HEK293T (cell line): ENCODE measurements around the gene CBARP.

ENCODE experiments used
- ARNT ChIP-seq: fragments of 450-650 bp; IDR thresholded peaks from 2 replicates; pipeline ENCODE4 v1.6.1; 2017; ENCODE audit warnings: mild to moderate bottlenecking
- ELF4 ChIP-seq: fragments of 450-650 bp; IDR thresholded peaks from 2 replicates; pipeline ENCODE4 v1.6.1; 2017; ENCODE audit warnings: antibody characterized with exemption
- FOXK2 ChIP-seq: fragments of 450-650 bp; IDR thresholded peaks from 2 replicates; pipeline ENCODE4 v1.6.1; 2016; ENCODE audit warnings: mild to moderate bottlenecking
- SP1 ChIP-seq: fragments of 450-650 bp; IDR thresholded peaks from 2 replicates; pipeline ENCODE4 v1.6.1; 2017
- SUZ12 ChIP-seq: fragments of 450-650 bp; IDR thresholded peaks from 2 replicates; pipeline ENCODE4 v1.6.1; 2016; ENCODE audit warnings: mild to moderate bottlenecking
- TF ChIP-seq, protein P1 (sequence below): fragments of 450-650 bp; IDR thresholded peaks from 2 replicates; pipeline ENCODE4 v1.6.1; 2016

DNA sequence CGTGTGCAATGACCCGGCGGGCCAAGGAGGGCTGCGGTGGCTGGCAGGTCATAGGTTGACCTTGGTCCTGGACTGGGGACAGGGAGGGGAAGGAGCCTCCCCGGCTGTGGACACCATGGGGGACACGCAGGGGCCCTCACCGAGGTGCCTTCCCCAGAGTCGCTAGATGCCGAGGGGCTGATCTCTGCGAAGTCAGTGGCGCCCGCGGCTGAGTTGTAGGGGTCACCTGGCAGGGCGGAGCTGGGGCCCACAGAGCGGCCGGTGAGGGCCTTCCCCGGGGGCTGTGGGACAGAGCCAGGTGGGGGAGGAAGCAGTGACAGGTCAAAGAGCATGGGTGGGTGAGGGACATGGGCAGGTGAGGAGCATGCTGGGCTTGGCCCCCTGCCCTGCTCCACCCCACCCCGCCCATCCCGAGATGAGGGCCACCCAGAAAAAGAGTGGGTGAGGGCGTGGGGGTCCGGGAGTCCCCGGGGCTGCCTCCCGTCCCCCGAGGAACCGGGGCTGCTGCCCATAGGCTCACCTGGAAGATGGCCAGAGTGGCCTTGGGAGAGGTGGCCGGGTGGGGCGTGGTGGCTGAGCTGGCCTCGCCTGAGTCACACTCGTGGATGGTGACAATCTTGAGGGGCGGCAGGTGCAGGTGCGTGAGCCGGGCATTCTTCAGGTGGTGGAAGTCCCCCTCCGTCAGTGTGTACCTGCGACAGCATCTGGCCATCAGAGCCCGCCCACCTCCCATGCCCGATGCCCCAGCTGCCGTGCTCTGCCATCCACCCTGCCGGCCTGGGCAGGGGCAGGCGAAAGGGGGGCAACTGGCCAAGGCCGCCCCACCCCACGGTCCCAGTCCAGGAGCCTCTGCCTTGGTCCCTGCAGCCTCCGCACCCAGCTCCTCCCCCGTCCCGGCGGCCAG lies 3.5 kb downstream of the CBARP start:
- no peak for TF ChIP-seq ELF4
- TF ChIP-seq SP1 = no peak
- TF ChIP-seq SUZ12 = no peak
- no peak for TF ChIP-seq ARNT
- TF ChIP-seq, protein P1, sequence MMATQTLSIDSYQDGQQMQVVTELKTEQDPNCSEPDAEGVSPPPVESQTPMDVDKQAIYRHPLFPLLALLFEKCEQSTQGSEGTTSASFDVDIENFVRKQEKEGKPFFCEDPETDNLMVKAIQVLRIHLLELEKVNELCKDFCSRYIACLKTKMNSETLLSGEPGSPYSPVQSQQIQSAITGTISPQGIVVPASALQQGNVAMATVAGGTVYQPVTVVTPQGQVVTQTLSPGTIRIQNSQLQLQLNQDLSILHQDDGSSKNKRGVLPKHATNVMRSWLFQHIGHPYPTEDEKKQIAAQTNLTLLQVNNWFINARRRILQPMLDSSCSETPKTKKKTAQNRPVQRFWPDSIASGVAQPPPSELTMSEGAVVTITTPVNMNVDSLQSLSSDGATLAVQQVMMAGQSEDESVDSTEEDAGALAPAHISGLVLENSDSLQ = no peak
- TF ChIP-seq FOXK2 = no peak
